Measurements from ENCODE around the gene PLXNA4.

PLXNA4 gene

GRCh38 chr7:132321387-132321786 lies 254.9 kb downstream of the PLXNA4 start:
- Histone ChIP-seq H3K4me1 (ENCODE audit: control insufficient read depth in 1 of 2, insufficient read depth in 2 of 2, low read length in 2 of 2) (no peaks in the 10 kb centered on the region), H3K23ac (ENCODE audit: low read length) (no peak overlapping the region), H3K18ac (ENCODE audit: low read length) (no peak overlapping the region), H3K4me3 (ENCODE audit: low read depth, low read length) (no peak overlapping the region), H3K27ac (ENCODE audit: low read depth, low read length) (no peak overlapping the region), H3K4me2 (ENCODE audit: low read length) (no peak overlapping the region), H3K4ac (ENCODE audit: low read depth, low read length) (no peak overlapping the region), H3K79me2 (ENCODE audit: control insufficient read depth, insufficient read depth, low read length, poor library complexity) (no peaks in the 10 kb centered on the region), H3K14ac (ENCODE audit: low read length) (no peak overlapping the region), H4K91ac (ENCODE audit: low read depth, low read length) (no peak overlapping the region), H2BK120ac (ENCODE audit: insufficient read depth, low read length, poor library complexity) (no peak overlapping the region), H3K9ac (ENCODE audit: low read length) (no peak overlapping the region), H3K79me1 (ENCODE audit: low read length) (no peaks in the 10 kb centered on the region), H3K9me3 (ENCODE audit: insufficient read depth, low read depth, low read length) (no peaks in the 10 kb centered on the region), H2AFZ (ENCODE audit: insufficient read depth, low read length, poor library complexity) (no peak overlapping the region), H2BK5ac (ENCODE audit: low read depth, low read length, poor library complexity) (no peak overlapping the region), H4K8ac (ENCODE audit: low read depth, low read length) (no peak overlapping the region), H3K36me3 (ENCODE audit: control insufficient read depth in 1 of 2, insufficient read depth in 2 of 2, low read length in 2 of 2) (no peaks in the 10 kb centered on the region), H3K27me3 (ENCODE audit: insufficient read depth, low read length) (no peaks in the 10 kb centered on the region), H4K12ac (ENCODE audit: low read depth, low read length) (no peak overlapping the region), H2AK5ac (ENCODE audit: low read length) (no peak overlapping the region), H2BK12ac (ENCODE audit: low read length) (no peak overlapping the region)
- WGBS (ENCODE audit: extremely low coverage, insufficient coverage, insufficient read length), result no CpG with 5 or more reads among the region's 6 CpGs
- no peak for DNase-seq

- Histone ChIP-seq H3K9ac (ENCODE audit: low read length) (no peak overlapping the region), H3K27ac (ENCODE audit: low read depth, low read length) (no peak overlapping the region), H3K4me2 (ENCODE audit: low read length) (no peak overlapping the region), H3K23ac (ENCODE audit: low read length) (no peak overlapping the region), H2AK5ac (ENCODE audit: low read length) (no peak overlapping the region), H3K79me2 (ENCODE audit: control insufficient read depth, insufficient read depth, low read length, poor library complexity) (no peaks in the 10 kb centered on the region), H3K79me1 (ENCODE audit: low read length) (no peaks in the 10 kb centered on the region), H2AFZ (ENCODE audit: insufficient read depth, low read length, poor library complexity) (no peak overlapping the region), H3K18ac (ENCODE audit: low read length) (no peak overlapping the region), H3K27me3 (ENCODE audit: insufficient read depth, low read length) (no peaks in the 10 kb centered on the region), H4K8ac (ENCODE audit: low read depth, low read length) (no peak overlapping the region), H3K36me3 (ENCODE audit: control insufficient read depth in 1 of 2, insufficient read depth in 2 of 2, low read length in 2 of 2) (no peaks in the 10 kb centered on the region), H3K14ac (ENCODE audit: low read length) (no peak overlapping the region), H3K9me3 (ENCODE audit: insufficient read depth, low read depth, low read length) (no peaks in the 10 kb centered on the region), H4K12ac (ENCODE audit: low read depth, low read length) (no peak overlapping the region), H2BK120ac (ENCODE audit: insufficient read depth, low read length, poor library complexity) (no peak overlapping the region), H3K4me1 (ENCODE audit: control insufficient read depth in 1 of 2, insufficient read depth in 2 of 2, low read length in 2 of 2) (no peaks in the 10 kb centered on the region), H4K91ac (ENCODE audit: low read depth, low read length) (no peak overlapping the region), H2BK5ac (ENCODE audit: low read depth, low read length, poor library complexity) (no peak overlapping the region), H2BK12ac (ENCODE audit: low read length) (no peak overlapping the region), H3K4ac (ENCODE audit: low read depth, low read length) (no peak overlapping the region), H3K4me3 (ENCODE audit: low read depth, low read length) (no peak overlapping the region)
- no CpG with 5 or more reads among the region's 6 CpGs for WGBS (ENCODE audit: extremely low coverage, insufficient coverage, insufficient read length)
- DNase-seq, result no peak
Observed at GRCh38 chr7:132319481-132319880, 256.8 kb downstream of the PLXNA4 start.

- Histone ChIP-seq H2BK12ac (ENCODE audit: low read length) (no peak overlapping the region), H3K23ac (ENCODE audit: low read length) (no peak overlapping the region), H3K9ac (ENCODE audit: low read length) (no peak overlapping the region), H2AFZ (ENCODE audit: insufficient read depth, low read length, poor library complexity) (no peak overlapping the region), H4K12ac (ENCODE audit: low read depth, low read length) (no peak overlapping the region), H4K91ac (ENCODE audit: low read depth, low read length) (no peak overlapping the region), H3K14ac (ENCODE audit: low read length) (no peak overlapping the region), H3K36me3 (ENCODE audit: control insufficient read depth in 1 of 2, insufficient read depth in 2 of 2, low read length in 2 of 2) (no peaks in the 10 kb centered on the region), H3K4me1 (ENCODE audit: control insufficient read depth in 1 of 2, insufficient read depth in 2 of 2, low read length in 2 of 2) (no peaks in the 10 kb centered on the region), H2BK5ac (ENCODE audit: low read depth, low read length, poor library complexity) (no peak overlapping the region), H3K9me3 (ENCODE audit: insufficient read depth, low read depth, low read length) (no peaks in the 10 kb centered on the region), H3K27ac (ENCODE audit: low read depth, low read length) (no peak overlapping the region), H3K27me3 (ENCODE audit: insufficient read depth, low read length) (no peaks in the 10 kb centered on the region), H3K79me2 (ENCODE audit: control insufficient read depth, insufficient read depth, low read length, poor library complexity) (no peaks in the 10 kb centered on the region), H2AK5ac (ENCODE audit: low read length) (no peak overlapping the region), H3K4me2 (ENCODE audit: low read length) (no peak overlapping the region), H4K8ac (ENCODE audit: low read depth, low read length) (no peak overlapping the region), H2BK120ac (ENCODE audit: insufficient read depth, low read length, poor library complexity) (no peak overlapping the region), H3K4ac (ENCODE audit: low read depth, low read length) (no peak overlapping the region), H3K4me3 (ENCODE audit: low read depth, low read length) (no peak overlapping the region), H3K79me1 (ENCODE audit: low read length) (no peaks in the 10 kb centered on the region), H3K18ac (ENCODE audit: low read length) (no peak overlapping the region)
- WGBS (ENCODE audit: extremely low coverage, insufficient coverage, insufficient read length), result no CpG with 5 or more reads among the region's 20 CpGs
- peak; percentile 59 to 89 for DNase-seq
Observed at GRCh38 chr7:132318352-132319318, 257.6 kb downstream of the PLXNA4 start.

- Histone ChIP-seq H4K12ac (ENCODE audit: low read depth, low read length) (no peak overlapping the region), H3K27ac (ENCODE audit: low read depth, low read length) (no peak overlapping the region), H3K9ac (ENCODE audit: low read length) (no peak overlapping the region), H2BK12ac (ENCODE audit: low read length) (no peak overlapping the region), H4K91ac (ENCODE audit: low read depth, low read length) (no peak overlapping the region), H3K4ac (ENCODE audit: low read depth, low read length) (no peak overlapping the region), H2AK5ac (ENCODE audit: low read length) (no peak overlapping the region), H2BK5ac (ENCODE audit: low read depth, low read length, poor library complexity) (no peak overlapping the region), H3K27me3 (ENCODE audit: insufficient read depth, low read length) (no peaks in the 10 kb centered on the region), H2AFZ (ENCODE audit: insufficient read depth, low read length, poor library complexity) (no peak overlapping the region), H3K18ac (ENCODE audit: low read length) (no peak overlapping the region), H3K36me3 (ENCODE audit: control insufficient read depth in 1 of 2, insufficient read depth in 2 of 2, low read length in 2 of 2) (no peaks in the 10 kb centered on the region), H4K8ac (ENCODE audit: low read depth, low read length) (no peak overlapping the region), H2BK120ac (ENCODE audit: insufficient read depth, low read length, poor library complexity) (no peak overlapping the region), H3K79me2 (ENCODE audit: control insufficient read depth, insufficient read depth, low read length, poor library complexity) (no peaks in the 10 kb centered on the region), H3K4me1 (ENCODE audit: control insufficient read depth in 1 of 2, insufficient read depth in 2 of 2, low read length in 2 of 2) (no peaks in the 10 kb centered on the region), H3K4me3 (ENCODE audit: low read depth, low read length) (no peak overlapping the region), H3K23ac (ENCODE audit: low read length) (no peak overlapping the region), H3K9me3 (ENCODE audit: insufficient read depth, low read depth, low read length) (no peaks in the 10 kb centered on the region), H3K14ac (ENCODE audit: low read length) (no peak overlapping the region), H3K4me2 (ENCODE audit: low read length) (no peak overlapping the region), H3K79me1 (ENCODE audit: low read length) (no peaks in the 10 kb centered on the region)
- no peak for DNase-seq
- WGBS (ENCODE audit: extremely low coverage, insufficient coverage, insufficient read length), result no CpG with 5 or more reads among the region's 7 CpGs
Observed at GRCh38 chr7:132317701-132318351, 258.4 kb downstream of the PLXNA4 start.

All from trophoblast cell (in vitro differentiated cells and primary cell).